PC-3 (cell line): ENCODE data around the gene ANKRD52. TPM values are rescaled to one million over a fixed set of nuclear protein-coding genes. Genes with fewer than 3 reads are reported as not detected.

Source experiments
- ATAC-seq: fragments of 200-7000 bp; cut with Tn5 transposase; 2 replicates; pipeline ENCODE4 v1.9.1; 2020; ENCODE audit warnings: mild to moderate bottlenecking, moderate library complexity
- Bru-seq: library from RNA; stranded (reverse); fragments of 400-500 nt; gene quantifications from one replicate; lab custom pipeline; 2021; lab: Mats Ljungman, UMichigan
- BruChase-seq, 2 experiments: library from RNA; stranded (reverse); fragments of 400-500 nt; gene quantifications; one replicate each; lab custom pipeline; 2021; lab: Mats Ljungman, UMichigan
- BruUV-seq: library from RNA; stranded (reverse); fragments of 400-500 nt; replicated peaks from 2 replicates; lab custom pipeline; 2021; lab: Mats Ljungman, UMichigan
- CTCF ChIA-PET: fragments of 300-600 bp; sonication (Branson Sonifier 250); formaldehyde crosslinking; loops from one replicate; lab custom pipeline; 2022; ENCODE audit warnings: antibody characterized with exemption; lab: Charles Lee
- POLR2A ChIA-PET: fragments of 300-600 bp; sonication (Branson Sonifier 250); formaldehyde crosslinking; loops from one replicate; lab custom pipeline; 2022; ENCODE audit warnings: antibody characterized with exemption; ENCODE audit not compliant: unreplicated experiment; lab: Charles Lee
- DNase-seq: peaks from one replicate; pipeline ENCODE4 v3.0.0-alpha.2; 2015
- H2AFZ ChIP-seq: fragments of 300-600 bp; sonication (generic); 2 replicates; pipeline ENCODE4 v1.6.0; 2016; ENCODE audit warnings: antibody characterized with exemption, low read length
- H3F3A ChIP-seq: fragments of 300-600 bp; sonication (generic); one replicate; pipeline ENCODE4 v1.6.0; 2017; ENCODE audit warnings: antibody characterized with exemption, low read length, control low read depth, mild to moderate bottlenecking; ENCODE audit not compliant: unreplicated experiment
- H3K27ac ChIP-seq: fragments of 300-600 bp; sonication (generic); 2 replicates; pipeline ENCODE4 v1.5.1; 2016; ENCODE audit warnings: mild to moderate bottlenecking, low read length
- H3K27me3 ChIP-seq: fragments of 300-600 bp; sonication (generic); 2 replicates; pipeline ENCODE4 v1.6.1; 2016; ENCODE audit warnings: low read length, mixed read lengths
- H3K36me3 ChIP-seq: fragments of 300-600 bp; sonication (generic); 2 replicates; pipeline ENCODE4 v1.6.1; 2016; ENCODE audit warnings: low read depth, mixed run types, low read length, mixed read lengths
- H3K4me1 ChIP-seq: fragments of 300-600 bp; sonication (generic); 2 replicates; pipeline ENCODE4 v1.5.1; 2016; ENCODE audit warnings: low read length; ENCODE audit not compliant: insufficient read depth
- H3K4me2 ChIP-seq: fragments of 300-600 bp; sonication (generic); 2 replicates; pipeline ENCODE4 v1.6.0; 2016; ENCODE audit warnings: low read length
- H3K4me3 ChIP-seq: fragments of 300-600 bp; sonication (generic); 2 replicates; pipeline ENCODE4 v1.5.1; 2016; ENCODE audit warnings: mild to moderate bottlenecking, low read length, mixed read lengths
- H3K79me2 ChIP-seq: fragments of 300-600 bp; sonication (generic); 2 replicates; pipeline ENCODE4 v1.6.1; 2017; ENCODE audit warnings: low read length, mixed read lengths
- H3K9ac ChIP-seq: fragments of 300-600 bp; sonication (generic); 2 replicates; pipeline ENCODE4 v1.6.0; 2016; ENCODE audit warnings: mild to moderate bottlenecking, low read length
- H3K9me2 ChIP-seq: fragments of 300-600 bp; sonication (generic); replicated peaks from 2 replicates; pipeline ENCODE4 v1.6.1; 2016; ENCODE audit warnings: mixed run types, low read length, mixed read lengths
- H3K9me3 ChIP-seq: fragments of 300-600 bp; sonication (generic); 2 replicates; pipeline ENCODE4 v1.6.1; 2016; ENCODE audit warnings: low read length, mixed read lengths
- H4K20me1 ChIP-seq: fragments of 300-600 bp; sonication (generic); 2 replicates; pipeline ENCODE4 v1.6.1; 2016; ENCODE audit warnings: low read length, mixed read lengths
- EZH2 ChIP-seq: fragments of 300-600 bp; sonication (generic); IDR thresholded peaks from one replicate; pipeline ENCODE4 v1.6.1; 2017; ENCODE audit warnings: antibody characterized with exemption, mild to moderate bottlenecking, low read length; ENCODE audit not compliant: unreplicated experiment
- EZH2phosphoT487 ChIP-seq: fragments of 300-600 bp; sonication (generic); IDR thresholded peaks from 2 replicates; pipeline ENCODE4 v1.6.1; 2018; ENCODE audit warnings: mild to moderate bottlenecking, antibody characterized with exemption, low read length, borderline replicate concordance
- intact Hi-C: fragments of 100-400 bp; cut with micrococcal nuclease; formaldehyde crosslinking; loops from 2 replicates; pipeline ENCODE4 v1.9.0; 2023
- long read RNA-seq: library from polyadenylated mRNA; unstranded; transcript quantifications from one replicate; pipeline ENCODE4 v2.0.0, GENCODE V29; 2021; ENCODE audit not compliant: unreplicated experiment
- total RNA-seq: library from RNA; depleted of rRNA; stranded (reverse); fragments of >200 nt; gene quantifications from 2 replicates; pipeline ENCODE4 v1.2.3, GENCODE V29; 2014; rRNA removed
- TF ChIP-seq, protein P1 (sequence below): fragments of 300-600 bp; sonication (generic); conservative IDR thresholded peaks from 2 replicates; pipeline ENCODE4 v1.5.1; 2017; ENCODE audit warnings: antibody characterized with exemption, low read depth, mild to moderate bottlenecking, low read length

Gene ANKRD52
- 19.1 and 26.7 TPM in 2 replicates for total RNA-seq
- percentile 83 among the genes with signal in this experiment for Bru-seq, nascent RNA
- BruChase-seq, experiment 1, labeled RNA remaining after a 6-hour chase, result percentile 94 among the genes with signal in this experiment
- percentile 94 among the genes with signal in this experiment for BruChase-seq, experiment 2, labeled RNA remaining after a 2-hour chase
- long read RNA-seq, partial matches to known transcripts, result 13 of 29 reads
- long read RNA-seq, other reads (novel, unspliced or antisense), result 16 of 29 reads

DNA sequence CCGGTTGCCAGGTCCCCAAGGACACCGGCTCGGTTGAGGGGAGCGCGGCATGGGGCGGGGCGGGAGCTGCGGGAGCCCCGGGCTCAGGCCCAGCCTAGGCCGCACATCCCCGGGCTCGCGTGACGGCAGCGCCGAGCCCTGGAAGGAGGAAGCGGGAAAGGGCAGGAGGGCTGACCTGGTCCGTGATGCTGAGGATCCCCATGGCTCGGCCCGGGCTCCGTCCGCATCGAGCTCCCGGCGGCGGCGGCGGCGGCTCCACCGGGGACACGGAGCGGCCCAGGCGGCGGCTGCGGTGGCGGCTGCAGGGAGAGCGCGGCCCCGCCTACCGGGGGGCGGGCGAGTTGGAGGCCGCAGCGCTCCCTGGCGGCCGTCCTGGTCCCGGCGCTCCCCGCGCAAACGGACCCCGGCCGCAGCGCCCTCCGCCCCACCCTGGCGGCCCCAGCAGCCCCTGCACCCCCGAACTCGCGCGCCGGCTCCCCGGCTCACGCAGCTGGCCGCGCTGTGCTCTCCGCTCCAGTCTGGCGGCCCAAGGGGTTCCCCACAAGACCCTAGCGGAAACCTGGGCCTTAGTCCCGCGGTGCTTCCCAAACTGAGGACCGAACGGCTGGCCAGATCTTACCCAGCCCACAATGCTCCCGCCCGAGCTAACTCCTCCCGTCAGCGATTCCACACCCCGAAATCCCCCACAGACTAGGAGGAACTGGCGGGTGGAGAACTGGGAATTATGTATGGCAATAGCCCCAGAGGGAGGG, at the start of gene ANKRD52:
TSS of gene ANKRD52 (minus strand) at position 317 of the 752 bp plus-strand sequence. CDS start at position 202, 115 bp downstream.
- Histone ChIP-seq H3K79me2 (peaks cover 31% of the 10 kb centered on the region), H3K4me2 (peak within 1 kb of the TSS; percentile 90), H3K27ac (0 out of 2 replicates have a peak within 1 kb of the TSS, but pooled peaks have one; percentile 1), H3F3A (no peaks in the 10 kb centered on the region), H3K4me3 (peak within 1 kb of the TSS; percentile 77), H3K36me3 (peaks cover 24% of the 10 kb centered on the region), H3K9ac (peak within 1 kb of the TSS; percentile 83), H3K27me3 (no peaks in the 10 kb centered on the region), H3K9me2 (no peaks in the 10 kb centered on the region), H3K4me1 (peaks cover 31% of the 10 kb centered on the region), H2AFZ (peak within 1 kb of the TSS; percentile 85), H3K9me3 (no peaks in the 10 kb centered on the region), H4K20me1 (peaks cover 12% of the 10 kb centered on the region; the same call in 1 of the 2 replicates)
- no TSS peak for BruUV-seq
- DNase-seq (peak; percentile 75), ATAC-seq (peak; percentile 78)
- POLR2A ChIA-PET, result interaction anchor here (0.6 to 0.7 kb wide), 2 partner anchors 40 to 263 kb away, joined by 5 to 6 read pairs; partner anchors contain the start of gene RBMS2
- TF ChIP-seq EZH2phosphoT487, result no peak
- TF ChIP-seq EZH2, result no peak
- TF ChIP-seq, protein P1, sequence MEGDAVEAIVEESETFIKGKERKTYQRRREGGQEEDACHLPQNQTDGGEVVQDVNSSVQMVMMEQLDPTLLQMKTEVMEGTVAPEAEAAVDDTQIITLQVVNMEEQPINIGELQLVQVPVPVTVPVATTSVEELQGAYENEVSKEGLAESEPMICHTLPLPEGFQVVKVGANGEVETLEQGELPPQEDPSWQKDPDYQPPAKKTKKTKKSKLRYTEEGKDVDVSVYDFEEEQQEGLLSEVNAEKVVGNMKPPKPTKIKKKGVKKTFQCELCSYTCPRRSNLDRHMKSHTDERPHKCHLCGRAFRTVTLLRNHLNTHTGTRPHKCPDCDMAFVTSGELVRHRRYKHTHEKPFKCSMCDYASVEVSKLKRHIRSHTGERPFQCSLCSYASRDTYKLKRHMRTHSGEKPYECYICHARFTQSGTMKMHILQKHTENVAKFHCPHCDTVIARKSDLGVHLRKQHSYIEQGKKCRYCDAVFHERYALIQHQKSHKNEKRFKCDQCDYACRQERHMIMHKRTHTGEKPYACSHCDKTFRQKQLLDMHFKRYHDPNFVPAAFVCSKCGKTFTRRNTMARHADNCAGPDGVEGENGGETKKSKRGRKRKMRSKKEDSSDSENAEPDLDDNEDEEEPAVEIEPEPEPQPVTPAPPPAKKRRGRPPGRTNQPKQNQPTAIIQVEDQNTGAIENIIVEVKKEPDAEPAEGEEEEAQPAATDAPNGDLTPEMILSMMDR, result peak; percentile 63
- intact Hi-C loops, result no loop called here
- CTCF ChIA-PET, result interaction anchor here (1.0 to 1.2 kb wide), 2 partner anchors 9 to 154 kb away, joined by 4 to 11 read pairs; partner anchors contain the start of gene COQ10A

DNA sequence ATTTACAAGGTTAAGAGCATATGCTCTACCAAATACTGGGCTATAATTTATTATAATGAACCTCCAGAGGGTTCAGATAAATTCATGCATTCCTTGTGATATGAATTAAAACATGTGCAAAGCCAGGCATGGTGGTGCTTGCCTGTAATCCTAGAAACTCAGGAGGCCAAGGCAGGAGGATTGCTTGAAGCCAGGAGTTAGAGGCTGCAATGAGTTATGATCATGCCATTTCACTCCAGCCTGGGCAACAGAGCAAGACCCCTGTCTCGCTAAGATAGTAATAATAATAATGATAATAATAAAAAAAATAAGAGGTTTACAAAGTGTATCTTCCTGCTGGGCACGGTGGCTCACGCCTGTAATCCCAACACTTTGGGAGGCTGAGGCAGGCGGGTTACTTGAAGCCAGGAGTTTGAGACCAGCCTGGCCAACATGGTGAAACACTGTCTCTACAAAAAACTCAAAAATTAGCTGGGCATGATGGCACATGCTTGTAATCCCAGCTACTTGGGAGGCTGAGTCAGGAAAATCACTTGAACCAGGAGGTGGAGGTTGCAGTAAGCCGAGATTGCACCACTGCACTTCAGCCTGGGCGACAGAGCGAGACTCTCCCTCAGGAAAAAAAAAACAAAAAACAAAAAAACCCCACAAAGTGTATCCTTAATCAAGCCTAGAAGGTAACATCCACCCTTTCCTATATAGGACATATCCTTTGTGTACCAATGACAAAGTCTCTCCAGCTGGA, 49.2 kb upstream of the ANKRD52 start:
- Histone ChIP-seq H2AFZ (no peak overlapping the region), H3K4me2 (no peak overlapping the region), H3K4me1 (no peaks in the 10 kb centered on the region), H4K20me1 (no peaks in the 10 kb centered on the region), H3K79me2 (no peaks in the 10 kb centered on the region), H3K36me3 (peaks cover 24% of the 10 kb centered on the region), H3K9ac (no peak overlapping the region), H3K27me3 (no peaks in the 10 kb centered on the region), H3K9me2 (no peaks in the 10 kb centered on the region), H3F3A (no peaks in the 10 kb centered on the region), H3K4me3 (no peak overlapping the region), H3K9me3 (no peaks in the 10 kb centered on the region), H3K27ac (no peak overlapping the region)
- DNase-seq (no peak), ATAC-seq (no peak)
- BruUV-seq, result no TSS peak
- POLR2A ChIA-PET, result no interaction called here
- intact Hi-C loops, result no loop called here
- CTCF ChIA-PET, result no interaction called here
- TF ChIP-seq EZH2 (no peak), EZH2phosphoT487 (no peak)
- TF ChIP-seq, protein P1, result no peak
